Esophagus muscularis mucosa (tissue), 4 donors: Measurements from ENCODE around the gene SPTLC3. TPM values are rescaled to one million over a fixed set of nuclear protein-coding genes. Genes with fewer than 3 reads are reported as not detected.

Source experiments
- DNase-seq: peaks from one replicate; pipeline ENCODE4 v3.0.0-alpha.2; 2017; ENCODE audit errors: extremely low spot score
- H3K27ac ChIP-seq, 4 donors: fragments of 200-600 bp; sonication (generic); replicated peaks in 1 of 4; 1 replicate in 3 of 4; 2 replicates in 1 of 4; pipeline ENCODE4 v1.5.1; 2016 to 2019; ENCODE audit warnings: mild to moderate bottlenecking in 1 of 4
- H3K27me3 ChIP-seq, 4 donors: fragments of 200-600 bp; sonication (generic); one replicate each; pipeline versions ENCODE4 v1.5.1 to v1.6.0; 2016 to 2019
- H3K36me3 ChIP-seq, 4 donors: fragments of 200-600 bp; sonication (generic); one replicate each; pipeline ENCODE4 v1.5.1; 2016 to 2019
- H3K4me1 ChIP-seq, 4 donors: fragments of 200-600 bp; sonication (generic); one replicate each; pipeline ENCODE4 v1.5.1; 2016 to 2019
- H3K4me3 ChIP-seq, 4 donors: fragments of 200-600 bp; sonication (generic); 1 replicate in 2 of 4; 2 replicates in 2 of 4; pipeline ENCODE4 v1.5.1; 2016 to 2019; ENCODE audit warnings: mild to moderate bottlenecking in 4 of 4, moderate library complexity in 1 of 4
- H3K9me3 ChIP-seq, 4 donors: fragments of 200-600 bp; sonication (generic); 1 replicate in 3 of 4; 2 replicates in 1 of 4; pipeline ENCODE4 v1.5.1; 2016 to 2019
- EP300 ChIP-seq: sonication (generic); formaldehyde crosslinking; IDR thresholded peaks from one replicate; pipeline ENCODE4 v1.6.1; 2017; ENCODE audit warnings: antibody characterized with exemption
- POLR2A ChIP-seq: fragments of 450-650 bp; IDR thresholded peaks from one replicate; pipeline ENCODE4 v1.6.1; 2017; ENCODE audit warnings: antibody characterized with exemption, moderate library complexity, mild to moderate bottlenecking, low read depth
- POLR2AphosphoS5 ChIP-seq, 2 donors: sonication (generic); formaldehyde crosslinking; IDR thresholded peaks; one replicate each; pipeline ENCODE4 v1.6.1; 2017; ENCODE audit warnings: antibody characterized with exemption in 2 of 2
- WGBS: methylation state at CpG from one replicate; pipeline ENCODE4 v1.1.5; 2018; 5-methylcytosine and 5-hydroxymethylcytosine counted together
- intact Hi-C: fragments of 100-400 bp; cut with DNase I; formaldehyde crosslinking; loops from one replicate; pipeline ENCODE4 v1.15.1; 2023
- total RNA-seq, 4 donors: library from RNA; depleted of rRNA; stranded (reverse); fragments of >200 nt; gene quantifications; one replicate each; pipeline versions ENCODE4 v1.1.0 to v1.2.1, GENCODE V29; 2016
- TF ChIP-seq, protein P1 (sequence below), 3 experiments: fragments of 200-600 bp in 2 of 3; fragments of 450-650 bp in 1 of 3; sonication (generic) in 2 of 3; IDR thresholded peaks; one replicate each; pipeline ENCODE4 v1.5.1; 2017 to 2019; ENCODE audit warnings: antibody characterized with exemption in 3 of 3, mild to moderate bottlenecking in 2 of 3, moderate library complexity in 1 of 3

SPTLC3 gene
- total RNA-seq, 4 donors from 2014 or later, result 2.8 to 12.5 (median 3.9) TPM

DNA sequence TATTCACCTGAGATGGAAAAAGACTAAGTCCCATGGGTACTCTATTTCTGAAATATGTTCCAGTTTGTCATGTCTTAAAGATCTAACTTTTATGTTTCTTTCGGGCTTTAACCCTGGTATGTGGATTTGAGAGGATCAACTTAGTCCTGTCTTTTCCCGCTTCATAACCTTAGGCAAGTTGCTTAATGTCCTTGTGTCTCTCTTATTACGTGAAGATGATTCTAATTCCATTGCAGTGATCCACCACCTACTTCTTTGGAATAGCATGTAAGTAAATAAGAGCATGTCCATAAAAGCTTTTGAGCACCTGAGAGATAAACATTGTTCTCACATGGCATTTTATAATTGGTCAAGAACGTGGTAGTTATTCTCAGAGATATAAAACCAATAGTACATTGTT is 23.0 kb downstream of the SPTLC3 start:
- intact Hi-C loops, result no loop called here
- 95% methylated on average over 4 of the region's 4 CpGs for WGBS

DNA sequence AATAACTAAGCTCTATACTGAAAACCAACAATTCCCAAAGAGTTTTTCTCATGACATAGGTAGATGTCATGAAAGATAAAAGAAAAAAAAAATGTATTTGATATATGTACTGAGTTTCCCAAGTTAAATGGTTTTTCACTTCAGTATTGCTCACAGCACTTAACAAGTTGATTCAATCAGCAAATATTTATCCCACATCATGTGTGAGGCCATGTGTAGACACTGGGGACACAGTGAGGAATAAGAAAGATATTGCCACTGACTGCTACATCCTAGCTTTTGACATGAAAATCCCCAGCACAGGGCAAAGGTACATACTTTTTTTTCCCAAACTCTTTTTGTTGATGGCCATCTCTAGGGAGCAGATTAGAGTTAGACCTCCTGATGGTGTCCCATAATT is 25.3 kb downstream of the SPTLC3 start:
- no peak for TF ChIP-seq POLR2A
- intact Hi-C loops, result no loop called here
- Histone ChIP-seq H3K4me3 (no peak overlapping the region), H3K4me1 (peaks cover 0 to 14% (median 10%) of the 10 kb centered on the region in 4 donors), H3K36me3 (no peaks in the 10 kb centered on the region), H3K9me3 (no peaks in the 10 kb centered on the region), H3K27ac (no peak overlapping the region), H3K27me3 (no peaks in the 10 kb centered on the region)
- no peak for DNase-seq

More for the DNA sequence above, 23.0 kb downstream of the SPTLC3 start:
- Histone ChIP-seq H3K4me1 (peaks cover 4 to 20% (median 15%) of the 10 kb centered on the region in 4 donors), H3K9me3 (no peaks in the 10 kb centered on the region), H3K4me3 (no peak overlapping the region), H3K36me3 (no peaks in the 10 kb centered on the region), H3K27me3 (no peaks in the 10 kb centered on the region), H3K27ac (no peak overlapping the region)
- DNase-seq, result no peak
- TF ChIP-seq EP300, result no peak
- TF ChIP-seq, protein P1, sequence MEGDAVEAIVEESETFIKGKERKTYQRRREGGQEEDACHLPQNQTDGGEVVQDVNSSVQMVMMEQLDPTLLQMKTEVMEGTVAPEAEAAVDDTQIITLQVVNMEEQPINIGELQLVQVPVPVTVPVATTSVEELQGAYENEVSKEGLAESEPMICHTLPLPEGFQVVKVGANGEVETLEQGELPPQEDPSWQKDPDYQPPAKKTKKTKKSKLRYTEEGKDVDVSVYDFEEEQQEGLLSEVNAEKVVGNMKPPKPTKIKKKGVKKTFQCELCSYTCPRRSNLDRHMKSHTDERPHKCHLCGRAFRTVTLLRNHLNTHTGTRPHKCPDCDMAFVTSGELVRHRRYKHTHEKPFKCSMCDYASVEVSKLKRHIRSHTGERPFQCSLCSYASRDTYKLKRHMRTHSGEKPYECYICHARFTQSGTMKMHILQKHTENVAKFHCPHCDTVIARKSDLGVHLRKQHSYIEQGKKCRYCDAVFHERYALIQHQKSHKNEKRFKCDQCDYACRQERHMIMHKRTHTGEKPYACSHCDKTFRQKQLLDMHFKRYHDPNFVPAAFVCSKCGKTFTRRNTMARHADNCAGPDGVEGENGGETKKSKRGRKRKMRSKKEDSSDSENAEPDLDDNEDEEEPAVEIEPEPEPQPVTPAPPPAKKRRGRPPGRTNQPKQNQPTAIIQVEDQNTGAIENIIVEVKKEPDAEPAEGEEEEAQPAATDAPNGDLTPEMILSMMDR (IDR thresholded peaks at IDR 0.05), result no peak
- TF ChIP-seq POLR2A, result no peak

- TF ChIP-seq POLR2A, result no peak
- Histone ChIP-seq H3K4me1 (peaks cover 0 to 6% (median 3%) of the 10 kb centered on the region in 4 donors), H3K9me3 (no peaks in the 10 kb centered on the region), H3K36me3 (no peaks in the 10 kb centered on the region), H3K27me3 (no peaks in the 10 kb centered on the region), H3K4me3 (no peak overlapping the region), H3K27ac (no peak overlapping the region)
- intact Hi-C loops, result no loop called here
- no peak for DNase-seq
- WGBS, result 87% methylated on average over 1 of the region's 1 CpG
Measured at GRCh38 chr20:13034936-13035335, 26.2 kb downstream of the SPTLC3 start.

DNA sequence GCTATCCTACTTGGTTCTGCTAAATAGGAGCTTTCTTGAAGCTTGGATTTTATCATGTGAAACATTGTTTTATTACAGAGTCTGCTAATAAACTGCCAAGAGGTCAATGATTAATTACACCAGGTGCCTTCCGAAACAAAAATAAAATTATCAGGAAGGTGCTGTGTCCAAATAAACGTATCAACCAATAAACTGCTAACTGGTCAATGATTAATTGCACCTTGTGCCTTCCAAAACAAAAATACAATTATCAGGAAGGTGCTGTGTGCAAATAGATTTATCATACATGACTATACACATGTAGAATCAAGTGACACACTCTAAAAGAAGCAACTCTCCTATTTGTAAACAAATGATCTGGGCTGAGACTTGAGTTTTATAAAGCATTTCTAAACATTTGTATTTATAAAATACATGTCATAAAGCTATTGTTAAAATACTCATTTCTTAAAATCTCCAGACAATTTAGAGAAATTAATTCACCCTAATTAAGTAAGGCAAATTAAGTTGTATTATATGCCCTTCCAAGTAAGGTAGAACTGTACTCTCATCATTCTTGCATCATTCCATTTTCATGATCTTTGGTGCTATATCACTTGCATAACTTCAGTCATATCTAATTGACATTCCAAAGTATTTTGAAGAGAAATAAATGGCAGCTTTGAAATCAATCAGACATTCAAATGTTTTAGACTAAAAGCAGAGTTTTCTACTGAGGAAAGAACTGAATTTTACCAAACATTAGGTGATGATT is 26.8 kb downstream of the SPTLC3 start:
- WGBS, result 61% methylated on average over 2 of the region's 2 CpGs
- Histone ChIP-seq H3K4me3 (no peak overlapping the region), H3K36me3 (no peaks in the 10 kb centered on the region), H3K9me3 (no peaks in the 10 kb centered on the region), H3K27ac (no peak overlapping the region), H3K4me1 (no peaks in the 10 kb centered on the region), H3K27me3 (no peaks in the 10 kb centered on the region)
- intact Hi-C loops, result no loop called here
- no peak for DNase-seq
- TF ChIP-seq POLR2A, result no peak
- no peak for TF ChIP-seq POLR2AphosphoS5 (IDR thresholded peaks at IDR 0.05)
- TF ChIP-seq, protein P1 (IDR thresholded peaks at IDR 0.05), result no peak
- TF ChIP-seq EP300, result no peak

DNA sequence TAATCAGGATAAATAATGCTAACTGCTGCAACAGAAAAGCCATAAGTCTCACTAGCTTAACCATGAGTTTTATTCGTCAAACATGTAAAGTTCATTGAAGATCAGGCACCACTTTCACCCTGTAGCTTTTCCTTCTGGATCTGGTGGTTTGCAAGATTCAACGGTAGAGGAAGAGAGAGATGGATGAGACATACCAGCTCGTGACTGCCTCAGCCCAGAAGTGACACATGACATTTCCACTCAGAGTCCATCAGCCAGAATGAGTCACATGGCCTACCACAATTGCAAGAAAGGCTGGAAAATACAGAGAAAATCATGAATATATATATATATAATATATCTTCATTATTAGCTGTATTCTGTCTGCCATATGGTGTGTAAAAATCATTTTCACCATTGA is 29.0 kb downstream of the SPTLC3 start:
- Histone ChIP-seq H3K27ac (no peak overlapping the region), H3K36me3 (no peaks in the 10 kb centered on the region), H3K27me3 (no peaks in the 10 kb centered on the region), H3K9me3 (no peaks in the 10 kb centered on the region), H3K4me1 (no peaks in the 10 kb centered on the region), H3K4me3 (no peak overlapping the region)
- WGBS, result 85% methylated on average over 3 of the region's 3 CpGs
- DNase-seq, result no peak
- intact Hi-C loops, result no loop called here
- TF ChIP-seq POLR2A (no peak), EP300 (no peak), POLR2AphosphoS5 (IDR thresholded peaks at IDR 0.05) (no peak)
- TF ChIP-seq, protein P1 (IDR thresholded peaks at IDR 0.05), result no peak
